IMR-90 (cell line): Measurements from ENCODE around the gene NOTCH2. TPM values are rescaled to one million over a fixed set of nuclear protein-coding genes. Genes with fewer than 3 reads are reported as not detected.

Experiments used
- ATAC-seq: fragments of 200-7000 bp; cut with Tn5 transposase; 2 replicates; pipeline ENCODE4 v1.9.1; 2020; ENCODE audit warnings: low read depth, mild to moderate bottlenecking, moderate library complexity
- BruUV-seq: library from RNA; stranded (reverse); fragments of 400-500 nt; replicated peaks from 2 replicates; lab custom pipeline; 2021; lab: Mats Ljungman, UMichigan
- CTCF ChIA-PET: fragments of 300-600 bp; formaldehyde crosslinking; extraction: SDS; loops from one replicate; lab custom pipeline; 2021; ENCODE audit warnings: antibody characterized with exemption; lab: Yijun Ruan, JAX
- POLR2A ChIA-PET: fragments of 300-600 bp; sonication (Branson Sonifier 250); formaldehyde crosslinking; loops from one replicate; lab custom pipeline; 2022; ENCODE audit warnings: antibody characterized with exemption; ENCODE audit not compliant: unreplicated experiment; lab: Charles Lee
- DNase-seq: peaks from one replicate; pipeline ENCODE4 v3.0.0; 2013
- H2AFZ ChIP-seq: replicated peaks from 2 replicates; pipeline ENCODE3; 2013; ENCODE audit warnings: low read length, mild to moderate bottlenecking; ENCODE audit not compliant: poor library complexity
- H2AK5ac ChIP-seq: 2 replicates; pipeline ENCODE4 v1.6.1; 2013; ENCODE audit warnings: low read depth, low read length, inconsistent platforms
- H2AK9ac ChIP-seq: replicated peaks from 2 replicates; pipeline ENCODE3; 2013; ENCODE audit warnings: mild to moderate bottlenecking, low read depth, low read length, moderate library complexity; ENCODE audit not compliant: poor library complexity
- H2BK120ac ChIP-seq: 2 replicates; pipeline ENCODE4 v1.6.1; 2013; ENCODE audit warnings: low read depth, low read length, inconsistent platforms
- H2BK15ac ChIP-seq: 3 replicates; pipeline ENCODE4 v1.6.1; 2013; ENCODE audit warnings: low read depth, low read length, inconsistent platforms
- H2BK20ac ChIP-seq: 2 replicates; pipeline ENCODE4 v1.6.1; 2013; ENCODE audit warnings: low read depth, mild to moderate bottlenecking, inconsistent platforms, low read length, moderate library complexity
- H2BK5ac ChIP-seq: 2 replicates; pipeline ENCODE4 v1.6.1; 2013; ENCODE audit warnings: mild to moderate bottlenecking, low read depth, low read length, inconsistent platforms; ENCODE audit not compliant: poor library complexity, severe bottlenecking
- H3K14ac ChIP-seq: replicated peaks from 2 replicates; pipeline ENCODE4 v1.6.1; 2013; ENCODE audit warnings: low read depth, low read length, inconsistent platforms
- H3K18ac ChIP-seq: 2 replicates; pipeline ENCODE4 v1.6.1; 2013; ENCODE audit warnings: low read depth, low read length, control low read depth
- H3K23ac ChIP-seq: 2 replicates; pipeline ENCODE4 v1.6.1; 2013; ENCODE audit warnings: low read depth, low read length, inconsistent platforms
- H3K27ac ChIP-seq: 2 replicates; pipeline ENCODE4 v1.5.1; 2013; ENCODE audit warnings: mild to moderate bottlenecking, control low read depth, low read length; ENCODE audit not compliant: insufficient read depth
- H3K27me3 ChIP-seq: 2 replicates; pipeline ENCODE4 v1.6.1; 2013; ENCODE audit warnings: low read length; ENCODE audit not compliant: control insufficient read depth, insufficient read depth
- H3K36me3 ChIP-seq: 2 replicates; pipeline ENCODE4 v1.6.1; 2013; ENCODE audit warnings: low read length, mixed read lengths; ENCODE audit not compliant: control insufficient read depth, insufficient read depth
- H3K4ac ChIP-seq: 2 replicates; pipeline ENCODE4 v1.6.1; 2013; ENCODE audit warnings: low read depth, low read length, inconsistent platforms
- H3K4me1 ChIP-seq: 2 replicates; pipeline ENCODE4 v1.6.1; 2013; ENCODE audit warnings: low read length, mixed read lengths; ENCODE audit not compliant: control insufficient read depth, insufficient read depth
- H3K4me2 ChIP-seq: 2 replicates; pipeline ENCODE4 v1.6.1; 2013; ENCODE audit warnings: low read depth, mild to moderate bottlenecking, control low read depth, low read length, moderate library complexity
- H3K4me3 ChIP-seq: 2 replicates; pipeline ENCODE4 v1.5.1; 2013; ENCODE audit warnings: low read depth, mild to moderate bottlenecking, control low read depth, low read length, moderate library complexity; ENCODE audit not compliant: insufficient read depth
- H3K56ac ChIP-seq: 2 replicates; pipeline ENCODE4 v1.6.1; 2013; ENCODE audit warnings: low read length, inconsistent platforms; ENCODE audit not compliant: insufficient read depth; ENCODE audit errors: extremely low read depth
- H3K79me1 ChIP-seq, 2 experiments: 2 replicates each; pipeline ENCODE4 v1.6.1; 2013; ENCODE audit warnings: low read length in 2 of 2, inconsistent platforms in 1 of 2, low read depth in 1 of 2
- H3K9ac ChIP-seq: 2 replicates; pipeline ENCODE4 v1.6.1; 2013; ENCODE audit warnings: low read depth, low read length, control low read depth
- H3K9me1 ChIP-seq: 2 replicates; pipeline ENCODE4 v1.6.1; 2013; ENCODE audit warnings: low read length, inconsistent platforms; ENCODE audit not compliant: insufficient read depth
- H3K9me3 ChIP-seq: 2 replicates; pipeline ENCODE4 v1.6.1; 2013; ENCODE audit warnings: low read length; ENCODE audit not compliant: control insufficient read depth, insufficient read depth
- H4K20me1 ChIP-seq: 2 replicates; pipeline ENCODE4 v1.6.1; 2013; ENCODE audit warnings: low read length, inconsistent platforms; ENCODE audit not compliant: insufficient read depth
- H4K5ac ChIP-seq: 2 replicates; pipeline ENCODE4 v1.6.1; 2013; ENCODE audit warnings: mild to moderate bottlenecking, low read depth, low read length, control low read depth
- H4K8ac ChIP-seq, 2 experiments: 2 replicates each; pipeline ENCODE4 v1.6.1; 2013; ENCODE audit warnings: low read depth in 2 of 2, low read length in 2 of 2, control low read depth in 1 of 2, inconsistent platforms in 1 of 2
- H4K91ac ChIP-seq: 2 replicates; pipeline ENCODE4 v1.6.1; 2013; ENCODE audit warnings: low read depth, low read length, inconsistent platforms; ENCODE audit not compliant: insufficient read depth
- BHLHE40 ChIP-seq: fragments of 150-350 bp; IDR thresholded peaks from 2 replicates; pipeline ENCODE4 v1.6.1; 2016; ENCODE audit warnings: mild to moderate bottlenecking, low read depth, low read length
- NFE2L2 ChIP-seq: fragments of 150-350 bp; IDR thresholded peaks from 2 replicates; pipeline ENCODE4 v1.6.1; 2016; ENCODE audit warnings: low read depth, mild to moderate bottlenecking, low read length
- RAD21 ChIP-seq: IDR thresholded peaks from 2 replicates; pipeline ENCODE4 v1.6.1; 2012; ENCODE audit warnings: low read length, improper control_type of control experiment
- SMC3 ChIP-seq: fragments of 150-350 bp; IDR thresholded peaks from 2 replicates; pipeline ENCODE4 v1.6.1; 2016; ENCODE audit warnings: low read depth, mild to moderate bottlenecking, antibody characterized with exemption, low read length, moderate library complexity
- WGBS, 2 experiments: methylation state at CpG; one replicate each; pipeline versions ENCODE4 v1.1.5 to v1.1.7; 2013; ENCODE audit warnings: missing lambda C conversion rate in 2 of 2; ENCODE audit not compliant: insufficient read length in 1 of 2; ENCODE audit errors: extremely low coverage in 2 of 2; 5-methylcytosine and 5-hydroxymethylcytosine counted together
- dilution Hi-C: fragments of 300-500 bp; cut with HindIII; formaldehyde crosslinking; loops from one replicate; pipeline ENCODE4 v1.14.3; 2018; ENCODE audit warnings: low sequenced_read_pairs; ENCODE audit not compliant: unreplicated experiment
- in situ Hi-C: fragments of 300-500 bp; cut with MboI; formaldehyde crosslinking; loops from 3 replicates; pipeline ENCODE4 v1.14.3; 2019; ENCODE audit warnings: low sequenced_read_pairs, inconsistent platforms, mixed read lengths
- intact Hi-C: fragments of 100-400 bp; cut with micrococcal nuclease; formaldehyde crosslinking; loops from 2 replicates; pipeline ENCODE4 v1.10.0; 2022
- polyA plus RNA-seq, 3 experiments: library from polyadenylated mRNA; depleted of rRNA; stranded (reverse); fragments of >200 nt; gene quantifications; 2 replicates each; pipeline ENCODE4 v1.2.3, GENCODE V29; 2012; ENCODE audit warnings: low replicate concordance in 1 of 3
- total RNA-seq: library from RNA; depleted of rRNA; stranded (reverse); fragments of >200 nt; gene quantifications from 2 replicates; pipeline ENCODE4 v1.2.3, GENCODE V29; 2012
- TF ChIP-seq, protein P1 (sequence below): conservative IDR thresholded peaks from 2 replicates; pipeline ENCODE4 v1.5.1; 2012; ENCODE audit warnings: mild to moderate bottlenecking, low read depth, low read length, improper control_type of control experiment
- TF ChIP-seq, protein P2 (sequence below): fragments of 150-350 bp; IDR thresholded peaks from 2 replicates; pipeline ENCODE4 v1.6.1; 2016; ENCODE audit warnings: low read depth, mild to moderate bottlenecking, low read length, moderate library complexity, borderline replicate concordance

Gene NOTCH2
- total and polyA plus RNA-seq, 2 of the 4 experiments (the other 2 are of a cell fraction) = 40.4 to 131 TPM

DNA sequence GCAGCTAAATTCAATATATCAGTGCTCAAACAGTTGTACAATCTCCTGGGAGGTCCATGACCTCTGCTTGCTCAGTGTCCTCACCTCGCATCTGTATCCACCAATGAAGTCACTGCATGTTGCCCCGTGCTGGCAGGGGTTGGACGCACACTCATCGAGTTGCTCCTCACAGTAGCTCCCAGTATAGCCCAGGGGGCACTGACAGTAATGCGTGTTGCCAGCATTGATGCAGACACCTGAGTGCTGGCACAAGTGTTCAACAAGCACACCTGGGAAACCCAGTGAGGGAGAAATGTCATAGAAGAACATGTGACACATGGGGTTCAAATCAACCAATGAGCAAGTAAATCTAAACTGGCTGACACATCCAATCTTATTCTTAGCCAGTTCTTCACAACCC lies 132.3 kb downstream of the NOTCH2 start:
- Histone ChIP-seq H3K14ac (no peak overlapping the region), H4K20me1 (no peaks in the 10 kb centered on the region), H3K36me3 (peaks cover 43% of the 10 kb centered on the region), H3K9me3 (peaks cover 2% of the 10 kb centered on the region; the same call in 1 of the 2 replicates), H3K9me1 (peaks cover 7% of the 10 kb centered on the region), H3K23ac (no peak overlapping the region), H2AK9ac (no peak overlapping the region), H2BK15ac (no peak overlapping the region), H3K4me2 (no peak overlapping the region), H3K79me1 (peaks cover 25 to 27% of the 10 kb centered on the region in 2 experiments), H3K4me3 (no peak overlapping the region), H2AK5ac (no peak overlapping the region), H3K27me3 (no peaks in the 10 kb centered on the region), H4K91ac (no peak overlapping the region), H2BK120ac (no peak overlapping the region), H3K9ac (no peak overlapping the region), H4K8ac (no peak overlapping the region), H2BK20ac (no peak overlapping the region), H4K5ac (no peak overlapping the region), H3K4ac (no peak overlapping the region), H2BK5ac (no peak overlapping the region), H3K18ac (no peak overlapping the region), H3K27ac (no peak overlapping the region), H2AFZ (no peak overlapping the region), H3K56ac (no peak overlapping the region), H3K4me1 (peaks cover 2% of the 10 kb centered on the region; the same call in 1 of the 2 replicates)
- no peak for DNase-seq
- BruUV-seq = no TSS peak
- POLR2A ChIA-PET = no interaction called here
- WGBS, 2 experiments = 100% methylated on average over 3 of the region's 5 CpGs; no CpG with 5 or more reads in 1 of the 2 experiments
- ATAC-seq = no peak
- intact Hi-C loops = loop anchor here (5.0 kb wide), 1 partner anchor 35 kb away; no protein-coding TSS in a partner anchor
- CTCF ChIA-PET = no interaction called here
- TF ChIP-seq, protein P1, sequence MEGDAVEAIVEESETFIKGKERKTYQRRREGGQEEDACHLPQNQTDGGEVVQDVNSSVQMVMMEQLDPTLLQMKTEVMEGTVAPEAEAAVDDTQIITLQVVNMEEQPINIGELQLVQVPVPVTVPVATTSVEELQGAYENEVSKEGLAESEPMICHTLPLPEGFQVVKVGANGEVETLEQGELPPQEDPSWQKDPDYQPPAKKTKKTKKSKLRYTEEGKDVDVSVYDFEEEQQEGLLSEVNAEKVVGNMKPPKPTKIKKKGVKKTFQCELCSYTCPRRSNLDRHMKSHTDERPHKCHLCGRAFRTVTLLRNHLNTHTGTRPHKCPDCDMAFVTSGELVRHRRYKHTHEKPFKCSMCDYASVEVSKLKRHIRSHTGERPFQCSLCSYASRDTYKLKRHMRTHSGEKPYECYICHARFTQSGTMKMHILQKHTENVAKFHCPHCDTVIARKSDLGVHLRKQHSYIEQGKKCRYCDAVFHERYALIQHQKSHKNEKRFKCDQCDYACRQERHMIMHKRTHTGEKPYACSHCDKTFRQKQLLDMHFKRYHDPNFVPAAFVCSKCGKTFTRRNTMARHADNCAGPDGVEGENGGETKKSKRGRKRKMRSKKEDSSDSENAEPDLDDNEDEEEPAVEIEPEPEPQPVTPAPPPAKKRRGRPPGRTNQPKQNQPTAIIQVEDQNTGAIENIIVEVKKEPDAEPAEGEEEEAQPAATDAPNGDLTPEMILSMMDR = no peak
- TF ChIP-seq, protein P2, sequence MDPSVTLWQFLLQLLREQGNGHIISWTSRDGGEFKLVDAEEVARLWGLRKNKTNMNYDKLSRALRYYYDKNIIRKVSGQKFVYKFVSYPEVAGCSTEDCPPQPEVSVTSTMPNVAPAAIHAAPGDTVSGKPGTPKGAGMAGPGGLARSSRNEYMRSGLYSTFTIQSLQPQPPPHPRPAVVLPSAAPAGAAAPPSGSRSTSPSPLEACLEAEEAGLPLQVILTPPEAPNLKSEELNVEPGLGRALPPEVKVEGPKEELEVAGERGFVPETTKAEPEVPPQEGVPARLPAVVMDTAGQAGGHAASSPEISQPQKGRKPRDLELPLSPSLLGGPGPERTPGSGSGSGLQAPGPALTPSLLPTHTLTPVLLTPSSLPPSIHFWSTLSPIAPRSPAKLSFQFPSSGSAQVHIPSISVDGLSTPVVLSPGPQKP = no peak
- TF ChIP-seq NFE2L2 (no peak), SMC3 (no peak), RAD21 (no peak), BHLHE40 (no peak)
- dilution Hi-C loops = no loop called here
- in situ Hi-C loops = no loop called here
